Activated CD4-positive, alpha-beta T cell treated with anti-CD3 and anti-CD28 coated beads, Interleukin-2, amount 50 U/mL, for 16 hours (primary cell): ENCODE data around the gene WDFY2.
A peak's percentile ranks its signal among the peaks of the same experiment; 100 is the strongest.

Experiments
- DNase-seq: peaks from one replicate; pipeline ENCODE4 v3.0.0-alpha.2; 2020

WDFY2 gene

GRCh38 chr13:51804295-51805172, 220.3 kb downstream of the WDFY2 start:
- peak; percentile 38 for DNase-seq

GRCh38 chr13:51805313-51805712, 221.1 kb downstream of the WDFY2 start:
- DNase-seq = no peak

GRCh38 chr13:51805925-51806324, 221.7 kb downstream of the WDFY2 start:
- no peak for DNase-seq

- no peak for DNase-seq
Observed at GRCh38 chr13:51806566-51806965, 222.3 kb downstream of the WDFY2 start.

GRCh38 chr13:51807041-51807440, 222.8 kb downstream of the WDFY2 start:
- DNase-seq = no peak

GRCh38 chr13:51808811-51809210, 224.5 kb downstream of the WDFY2 start:
- DNase-seq = no peak

- DNase-seq = no peak
Observed at GRCh38 chr13:51811046-51811445, 226.8 kb downstream of the WDFY2 start.

GRCh38 chr13:51811920-51812451, 227.7 kb downstream of the WDFY2 start:
- DNase-seq = no peak

GRCh38 chr13:51814071-51814470, 229.8 kb downstream of the WDFY2 start:
- DNase-seq = no peak

GRCh38 chr13:51814825-51815650, 230.8 kb downstream of the WDFY2 start:
- DNase-seq = peak; percentile 81

- DNase-seq = no peak
Observed at GRCh38 chr13:51815848-51816247, 231.6 kb downstream of the WDFY2 start.

- no peak for DNase-seq
Observed at GRCh38 chr13:51816604-51817249, 232.5 kb downstream of the WDFY2 start.
